GM21786 (cell line): ENCODE data around the gene LRMDA.

Source experiments
- ATAC-seq: cut with Tn5 transposase; IDR thresholded peaks from one replicate; pipeline ENCODE4 v1.9.1; 2021; ENCODE audit not compliant: unreplicated experiment

LRMDA gene

DNA sequence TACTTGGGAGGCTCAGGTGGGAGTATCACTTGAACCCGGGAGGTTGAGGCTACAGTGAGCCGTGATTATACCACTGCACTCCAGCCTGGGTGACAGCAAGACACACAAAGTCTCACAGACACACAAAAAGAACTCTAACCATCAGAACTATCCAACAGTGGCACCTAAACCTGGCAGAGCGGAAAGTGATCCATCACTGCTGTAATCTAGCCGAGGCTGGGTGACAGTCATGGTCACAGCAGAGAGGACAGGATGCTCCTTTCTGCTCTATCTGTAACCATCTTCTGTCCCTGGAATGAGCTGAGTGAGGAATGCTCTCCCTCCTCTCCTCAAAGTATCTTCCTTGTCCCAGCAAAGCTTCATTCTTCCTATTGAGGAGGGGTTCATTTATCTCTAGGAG is 656.6 kb downstream of the LRMDA start:
- no peak for ATAC-seq

DNA sequence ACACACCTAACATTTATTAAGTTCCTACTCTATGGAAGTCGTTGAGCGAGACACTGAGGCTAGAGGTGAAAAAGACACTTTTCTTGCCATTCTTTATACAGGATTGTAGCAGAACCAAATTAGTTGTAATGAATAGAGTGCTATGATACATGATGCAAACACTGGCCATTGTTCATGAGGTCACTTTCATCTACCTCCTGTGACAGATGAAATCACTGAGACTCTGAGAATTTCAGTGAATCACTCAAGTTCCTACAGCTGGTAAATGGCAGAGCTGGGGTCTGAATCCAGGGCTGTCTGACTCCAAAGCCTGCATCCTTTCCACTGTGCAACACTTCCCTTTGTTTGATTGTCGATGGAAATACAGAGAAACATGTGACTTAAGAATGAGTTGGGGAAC is 657.6 kb downstream of the LRMDA start:
- no peak for ATAC-seq

DNA sequence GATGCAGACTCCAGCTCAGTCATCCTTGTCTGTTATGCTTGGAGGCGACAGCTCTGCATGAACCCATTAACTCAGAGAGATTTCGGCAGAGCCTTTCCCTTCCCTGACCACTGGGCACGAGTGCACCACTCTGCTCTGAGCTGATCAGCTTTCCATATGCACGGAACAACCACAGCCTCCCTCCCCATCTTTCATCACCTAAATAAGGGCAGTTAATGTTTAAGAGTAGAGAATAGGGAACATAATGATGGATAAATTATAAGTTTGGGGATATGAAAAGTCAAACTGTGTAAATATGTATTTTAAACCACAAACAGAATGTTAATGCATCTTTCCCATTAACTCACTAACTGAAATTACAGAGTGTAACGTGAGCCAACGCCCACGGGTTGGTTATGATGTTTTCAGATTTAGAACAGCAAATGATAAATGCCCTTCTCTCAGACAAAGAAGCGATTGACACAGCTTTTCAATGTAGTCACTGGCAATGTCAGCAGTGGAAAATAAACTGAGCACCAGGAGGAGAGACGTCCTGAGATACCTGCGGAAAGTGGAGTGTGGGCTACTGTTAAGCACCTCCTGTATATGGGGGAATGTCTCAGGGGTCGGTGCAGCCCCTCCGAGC is 658.2 kb downstream of the LRMDA start:
- ATAC-seq: no peak

DNA sequence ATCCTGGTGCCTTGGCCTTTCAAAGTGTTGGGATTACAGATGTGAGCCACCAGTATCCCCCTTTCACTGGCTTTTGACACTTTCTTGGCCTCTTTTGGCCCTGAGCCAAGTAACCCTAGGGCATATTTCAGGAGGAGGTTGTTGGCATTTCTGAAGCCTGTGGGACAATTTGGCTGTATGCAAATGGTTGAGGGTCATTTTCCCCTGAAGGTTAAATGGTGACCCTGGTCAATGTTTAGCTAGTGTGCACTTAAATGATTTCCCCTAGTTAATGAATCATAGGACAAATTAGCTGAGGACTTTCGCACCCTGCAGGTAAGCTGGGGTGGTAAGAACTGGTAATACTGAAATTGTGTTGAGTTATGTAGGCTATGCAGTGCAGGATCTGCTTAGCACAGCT is 660.5 kb downstream of the LRMDA start:
- ATAC-seq: no peak

DNA sequence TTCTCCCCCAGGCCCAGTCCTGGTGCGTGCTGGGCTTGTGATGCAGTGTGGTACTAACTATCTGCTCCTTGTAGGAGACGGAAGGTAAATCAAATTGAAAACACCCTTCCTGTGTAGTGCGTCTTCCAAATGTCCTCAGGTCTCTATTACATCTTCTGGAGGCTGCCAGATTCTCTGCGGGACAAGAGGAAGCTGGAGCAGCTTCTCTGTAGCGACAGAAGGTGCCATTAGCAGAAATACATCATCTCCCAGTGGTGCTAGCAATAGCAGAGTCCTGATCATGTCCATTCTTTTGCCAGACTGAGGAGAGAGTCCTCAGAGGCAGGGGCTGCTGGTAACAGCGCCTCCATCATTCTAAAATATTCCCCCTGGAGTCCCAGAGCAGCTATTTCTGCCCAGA is 675.2 kb downstream of the LRMDA start:
- ATAC-seq: no peak

DNA sequence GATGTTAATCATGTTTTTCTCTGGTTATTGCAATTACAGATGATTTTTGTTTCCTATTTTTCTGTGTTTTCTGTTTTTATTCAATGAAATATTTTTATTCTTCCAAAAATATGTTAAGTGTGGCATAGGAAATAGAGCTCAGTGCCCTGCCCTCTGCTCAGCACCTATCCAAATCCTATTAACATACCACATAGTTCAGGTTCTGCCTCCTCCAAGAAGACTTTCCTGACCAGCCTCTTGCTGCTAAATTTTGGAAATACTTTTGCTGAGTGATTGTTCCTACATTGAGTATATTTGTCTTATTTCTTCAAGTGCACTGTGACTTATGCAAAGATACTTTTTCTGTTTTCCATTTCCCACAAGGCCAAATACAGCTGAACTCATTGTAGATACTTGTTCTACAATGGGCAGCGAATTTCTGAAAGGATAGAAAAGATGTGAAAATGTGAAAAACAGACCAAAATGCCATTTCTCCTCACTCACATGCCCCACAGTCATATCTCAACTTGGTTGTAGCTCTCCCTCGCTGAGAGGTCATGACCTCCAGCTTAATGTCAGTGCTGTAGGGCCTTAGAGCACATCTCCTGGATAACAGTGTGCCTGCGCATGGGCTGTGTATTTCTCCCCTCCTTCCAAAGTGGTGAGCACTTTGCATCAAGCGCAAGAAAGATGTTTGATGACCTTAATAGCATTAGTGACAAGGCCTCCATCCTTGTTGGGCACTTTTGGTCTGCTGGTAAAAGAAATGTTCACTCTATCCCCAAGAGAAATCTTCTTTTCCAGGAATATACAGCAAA is 677.3 kb downstream of the LRMDA start:
- no peak for ATAC-seq

DNA sequence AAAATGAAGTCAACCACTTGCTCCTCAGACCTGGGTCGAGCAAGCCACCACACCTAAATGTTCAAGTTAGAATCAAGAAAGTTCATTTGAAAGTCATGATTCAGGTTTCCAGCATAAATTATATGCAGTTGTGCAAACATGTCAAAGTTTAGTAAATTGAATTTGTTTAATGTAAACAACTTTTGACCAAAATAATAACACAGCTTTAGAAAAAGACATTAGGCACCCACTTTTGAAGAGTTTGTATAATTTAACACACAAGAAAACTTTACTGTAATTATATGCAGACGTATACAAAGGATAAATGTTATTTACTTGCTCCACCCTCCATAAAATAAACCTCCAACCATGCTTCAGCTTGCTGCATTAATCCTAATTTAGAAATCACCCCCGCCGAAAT is 680.0 kb downstream of the LRMDA start:
- no peak for ATAC-seq

DNA sequence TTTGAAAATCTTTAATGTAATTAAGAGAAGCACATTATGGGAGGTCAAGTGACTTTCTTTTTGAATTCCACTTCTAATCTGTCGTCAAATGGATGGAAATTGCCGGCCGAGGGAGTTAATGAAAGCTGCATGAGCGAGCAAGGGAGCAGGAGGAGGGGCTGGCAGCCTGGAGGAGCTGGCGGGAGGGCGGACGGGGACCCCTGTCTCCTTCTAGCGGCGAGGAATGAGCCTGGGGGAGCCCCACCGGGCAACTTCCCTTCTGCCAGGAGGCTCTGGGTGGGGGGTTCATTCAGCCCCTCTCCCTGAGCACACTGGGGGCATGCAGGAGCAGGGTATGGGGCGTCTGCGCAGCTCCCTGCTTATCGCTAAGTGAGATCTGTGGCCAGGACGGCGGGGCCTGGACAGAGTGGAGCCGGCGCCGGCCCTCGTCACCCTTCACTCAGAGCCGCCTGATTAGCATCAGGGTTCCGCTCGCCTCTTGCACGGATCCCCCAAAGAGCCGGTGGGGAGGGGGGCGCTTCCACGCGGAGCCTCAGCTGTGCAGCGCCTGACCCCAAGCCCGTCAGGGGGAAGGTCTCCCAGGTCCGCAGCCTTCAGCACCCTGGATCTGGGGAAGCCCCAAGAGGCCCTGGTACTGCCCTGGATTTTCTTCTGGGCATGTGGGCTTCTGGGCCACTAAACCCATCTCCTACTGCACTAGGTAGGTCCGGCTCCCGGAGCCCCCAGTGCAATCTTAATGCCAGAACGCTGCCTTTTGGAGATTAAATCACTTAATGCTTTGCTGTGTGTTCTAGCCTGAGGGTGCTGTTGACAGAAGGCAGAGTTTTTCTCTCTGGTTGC is 680.8 kb downstream of the LRMDA start:
- no peak for ATAC-seq

DNA sequence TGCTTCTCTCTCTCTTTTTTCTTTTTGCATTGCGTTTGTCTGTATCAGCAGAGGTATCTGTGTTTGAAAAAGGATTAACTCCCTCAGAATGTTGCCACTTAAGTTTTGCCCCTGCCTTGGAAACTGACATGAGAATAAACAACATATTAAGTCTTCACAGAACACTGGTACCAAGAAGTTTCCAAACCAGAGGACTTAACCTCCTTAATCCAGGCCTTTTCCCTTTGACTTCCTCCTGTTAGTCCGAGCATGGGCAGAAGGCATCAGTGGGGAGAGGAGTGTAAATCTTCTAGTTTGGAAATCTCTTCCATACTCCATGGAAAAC is 681.4 kb downstream of the LRMDA start:
- no peak for ATAC-seq

DNA sequence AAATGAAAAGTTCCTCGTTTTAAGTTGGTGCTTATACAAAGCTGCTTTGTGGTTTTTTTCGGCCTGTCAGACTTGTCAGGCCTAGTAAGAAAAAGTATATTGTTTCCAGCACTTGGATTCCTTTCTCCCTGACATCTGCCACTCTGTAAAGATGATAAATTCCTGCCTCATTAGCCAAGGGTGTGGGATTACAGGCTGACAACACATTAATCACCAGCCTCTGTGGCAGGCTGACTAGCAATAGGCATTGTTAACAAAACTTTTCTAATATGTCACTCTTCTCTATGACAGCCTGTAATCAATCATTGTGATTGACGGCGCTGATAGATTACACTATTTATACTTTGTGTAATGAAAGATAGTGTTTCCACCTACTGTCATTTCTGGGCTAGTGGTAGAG is 682.5 kb downstream of the LRMDA start:
- no peak for ATAC-seq

DNA sequence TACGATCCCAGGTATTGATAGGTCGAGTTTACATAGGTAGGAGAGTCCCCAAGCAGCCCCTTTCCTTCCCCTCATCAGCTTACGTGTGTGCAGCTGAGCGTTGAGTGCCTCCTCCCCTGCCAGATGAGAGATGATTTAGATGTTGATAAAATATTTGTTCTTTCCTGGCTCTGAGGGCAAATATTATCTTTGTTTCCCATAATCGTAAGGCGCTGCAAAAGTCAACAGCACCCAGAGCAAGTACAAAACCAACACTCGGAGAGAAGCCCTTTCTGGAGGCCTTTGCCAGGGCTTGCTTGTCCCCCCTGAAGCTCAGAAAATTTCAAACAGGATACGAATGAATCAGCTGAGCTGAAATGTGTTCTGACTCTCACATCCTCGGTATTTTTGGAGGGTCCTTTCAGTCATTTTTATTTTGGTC is 683.2 kb downstream of the LRMDA start:
- no peak for ATAC-seq

DNA sequence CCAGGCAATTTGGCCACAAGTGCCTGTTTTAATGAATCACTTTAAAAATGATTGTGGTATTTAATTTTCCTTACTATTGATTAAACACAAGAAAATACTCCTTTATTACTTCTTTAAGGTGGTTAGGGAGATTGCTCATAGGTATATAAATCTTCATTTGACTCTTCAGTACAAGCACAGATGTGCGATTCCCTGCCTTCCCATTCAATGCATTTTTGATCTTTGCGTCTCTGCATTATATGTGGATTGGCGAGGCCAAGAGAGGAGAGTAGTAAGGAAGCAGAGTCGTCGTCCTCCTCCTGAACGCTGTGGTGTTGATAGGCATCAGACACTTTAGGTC is 683.7 kb downstream of the LRMDA start:
- ATAC-seq: no peak

DNA sequence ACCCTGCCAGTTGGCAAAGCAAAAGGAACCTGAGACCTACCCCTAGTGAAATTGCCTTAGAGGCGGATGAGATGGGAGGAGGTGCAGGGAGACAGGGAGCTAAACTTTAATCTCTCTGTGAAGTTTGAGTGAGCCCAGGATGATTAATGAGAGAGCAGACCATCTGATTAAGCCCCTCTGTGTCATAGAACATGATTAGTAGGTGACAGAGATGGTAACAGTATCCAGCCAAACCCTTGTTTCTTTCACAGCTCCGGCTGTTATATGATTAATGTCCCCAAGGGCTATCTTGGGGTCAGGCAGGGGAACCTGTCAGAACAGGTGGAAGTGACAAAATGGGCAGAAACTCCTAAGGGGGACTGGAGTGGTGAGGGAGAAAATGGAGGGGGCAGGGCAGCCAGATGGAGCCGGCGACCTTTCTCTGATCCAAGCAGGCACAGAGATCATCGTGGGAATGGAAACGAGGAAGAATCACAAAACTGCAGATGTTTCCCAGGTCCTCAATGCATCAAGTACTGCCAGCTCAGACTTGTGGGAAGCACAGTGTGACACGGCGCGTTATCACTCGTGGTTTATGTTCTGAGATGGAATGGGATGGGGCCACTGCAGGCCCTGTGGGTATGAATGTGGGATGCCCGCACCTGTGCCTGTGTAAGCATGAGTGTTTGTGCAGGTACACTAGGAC is 684.2 kb downstream of the LRMDA start:
- ATAC-seq: no peak

DNA sequence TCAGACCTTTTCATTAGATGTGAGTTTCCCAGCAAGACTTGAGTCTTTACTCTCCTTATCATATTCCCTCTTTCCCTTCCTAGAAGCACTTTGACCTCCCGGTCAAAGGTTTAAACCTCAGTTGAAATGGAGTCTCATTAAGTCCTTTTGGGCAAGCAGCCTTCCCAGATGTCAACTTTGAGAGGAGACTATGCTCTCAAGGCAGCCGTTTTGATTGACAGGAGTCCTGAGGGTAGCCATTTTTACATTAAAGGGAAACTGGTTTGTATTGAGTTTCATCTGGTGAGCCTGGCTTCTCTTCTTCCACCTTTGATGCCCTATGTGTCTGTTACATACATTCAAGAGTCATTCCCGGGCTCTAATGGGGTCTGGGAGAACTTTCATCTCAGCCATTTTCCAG is 685.1 kb downstream of the LRMDA start:
- ATAC-seq: no peak

DNA sequence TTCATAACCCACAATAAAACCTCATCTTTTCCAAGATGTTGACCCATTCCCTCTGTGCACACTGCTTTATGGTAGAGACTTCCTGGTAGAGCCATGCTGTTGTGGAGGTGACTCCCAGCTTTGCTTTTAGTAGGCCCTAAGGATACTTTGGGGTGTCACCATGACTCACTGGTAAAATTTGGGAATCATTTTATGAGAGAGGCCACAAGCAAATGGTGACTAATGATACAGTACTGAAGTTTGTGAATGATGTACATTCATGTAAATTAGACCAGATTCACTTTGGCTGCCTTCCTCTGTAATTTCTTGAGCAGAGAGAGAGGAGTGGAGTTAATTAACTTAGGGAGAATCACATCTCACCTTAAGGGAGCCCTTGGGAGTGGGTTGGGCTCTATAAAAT is 686.5 kb downstream of the LRMDA start:
- ATAC-seq: no peak

DNA sequence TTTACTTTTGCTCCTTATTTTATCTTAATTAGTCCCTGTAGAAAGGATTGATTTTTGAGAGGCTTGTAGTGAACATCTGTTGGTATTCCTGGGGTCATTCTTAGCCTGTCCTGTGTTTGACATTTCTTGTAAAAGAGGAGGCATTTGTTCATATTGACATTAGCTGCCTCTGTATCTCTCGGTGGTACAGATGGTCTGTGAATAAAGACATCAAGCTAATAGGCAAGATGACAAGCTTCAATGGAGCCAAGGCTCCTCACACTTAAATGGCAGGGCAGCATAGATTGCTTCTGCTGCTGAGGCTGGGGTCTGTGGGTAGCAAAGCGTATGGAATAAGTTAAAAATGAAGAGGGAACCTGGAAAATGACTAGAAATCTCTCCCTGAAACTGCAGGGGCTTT is 687.6 kb downstream of the LRMDA start:
- ATAC-seq: no peak

DNA sequence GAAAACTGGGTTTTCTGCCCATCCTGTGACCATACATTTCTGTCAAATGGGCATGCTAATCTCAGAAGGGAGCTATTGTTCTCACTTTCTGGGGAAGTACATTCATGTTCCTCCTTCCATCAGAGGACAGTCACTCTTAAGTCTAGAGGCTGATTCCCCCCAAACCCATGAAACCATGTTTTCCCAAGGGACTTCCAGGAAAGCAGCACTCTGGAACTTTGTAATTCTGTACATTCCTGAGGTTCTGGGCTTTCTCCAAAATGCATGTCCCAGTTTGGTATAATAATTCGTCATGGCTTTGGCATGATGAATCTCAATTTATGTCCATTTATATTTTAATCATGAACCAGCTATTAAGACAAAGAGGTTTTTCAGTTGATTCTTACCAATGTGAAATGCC is 688.1 kb downstream of the LRMDA start:
- no peak for ATAC-seq

DNA sequence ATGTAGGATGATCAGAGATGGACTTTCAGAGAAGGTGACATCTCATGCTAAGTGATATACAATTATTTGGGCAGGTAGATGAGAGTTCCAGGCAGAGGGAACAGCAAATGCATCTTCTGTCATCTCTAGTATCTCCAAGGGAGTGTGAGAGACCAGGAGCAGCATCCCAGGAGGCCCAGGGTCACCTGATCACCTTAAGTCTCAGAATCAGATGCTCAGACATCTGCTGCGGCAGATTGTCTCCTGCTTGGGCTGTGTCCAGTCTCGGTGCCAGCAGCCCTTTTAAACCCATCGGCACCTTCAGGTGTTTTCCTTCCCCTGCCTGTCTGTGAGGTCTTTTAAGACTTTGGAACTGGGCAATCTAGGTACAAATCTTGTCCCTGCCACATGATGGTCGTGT is 690.6 kb downstream of the LRMDA start:
- ATAC-seq: no peak

DNA sequence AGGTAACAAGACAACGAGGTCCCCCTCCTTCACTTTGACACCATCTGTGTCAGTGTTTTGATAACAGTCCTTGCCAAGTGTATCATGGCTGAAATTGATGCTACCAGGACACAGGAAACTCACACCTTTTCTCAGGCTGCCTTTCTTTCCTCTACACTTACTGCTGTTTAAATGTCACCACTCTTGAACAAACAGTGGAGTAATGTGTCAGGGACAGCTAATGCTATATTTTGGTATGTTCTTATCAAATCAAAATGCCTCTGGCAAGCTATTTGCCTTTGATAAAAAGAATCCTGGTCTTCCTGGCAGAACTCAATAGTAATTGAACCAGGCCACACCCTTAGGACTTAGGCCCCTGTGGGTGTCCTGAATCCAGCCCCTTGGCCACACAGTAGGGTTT is 692.9 kb downstream of the LRMDA start:
- no peak for ATAC-seq

DNA sequence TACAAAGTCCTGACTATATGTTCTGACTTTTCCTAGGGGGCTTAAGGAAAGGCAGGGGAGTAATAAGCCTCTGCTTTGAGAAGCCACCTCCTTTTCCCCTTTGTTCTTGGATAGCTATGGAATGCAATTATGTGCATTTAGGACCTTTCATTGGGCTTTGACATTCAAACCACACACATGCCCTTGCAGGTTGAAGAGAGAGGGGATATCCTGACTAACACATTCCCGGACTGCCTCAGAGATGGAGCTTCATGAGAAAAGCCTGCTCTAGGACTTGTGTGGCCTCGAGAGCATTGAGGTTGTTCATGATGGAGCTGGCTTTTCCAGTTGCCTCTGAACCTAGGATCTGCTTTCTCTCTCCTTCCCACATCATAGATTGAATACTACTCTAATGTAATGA is 694.5 kb downstream of the LRMDA start:
- ATAC-seq: no peak

DNA sequence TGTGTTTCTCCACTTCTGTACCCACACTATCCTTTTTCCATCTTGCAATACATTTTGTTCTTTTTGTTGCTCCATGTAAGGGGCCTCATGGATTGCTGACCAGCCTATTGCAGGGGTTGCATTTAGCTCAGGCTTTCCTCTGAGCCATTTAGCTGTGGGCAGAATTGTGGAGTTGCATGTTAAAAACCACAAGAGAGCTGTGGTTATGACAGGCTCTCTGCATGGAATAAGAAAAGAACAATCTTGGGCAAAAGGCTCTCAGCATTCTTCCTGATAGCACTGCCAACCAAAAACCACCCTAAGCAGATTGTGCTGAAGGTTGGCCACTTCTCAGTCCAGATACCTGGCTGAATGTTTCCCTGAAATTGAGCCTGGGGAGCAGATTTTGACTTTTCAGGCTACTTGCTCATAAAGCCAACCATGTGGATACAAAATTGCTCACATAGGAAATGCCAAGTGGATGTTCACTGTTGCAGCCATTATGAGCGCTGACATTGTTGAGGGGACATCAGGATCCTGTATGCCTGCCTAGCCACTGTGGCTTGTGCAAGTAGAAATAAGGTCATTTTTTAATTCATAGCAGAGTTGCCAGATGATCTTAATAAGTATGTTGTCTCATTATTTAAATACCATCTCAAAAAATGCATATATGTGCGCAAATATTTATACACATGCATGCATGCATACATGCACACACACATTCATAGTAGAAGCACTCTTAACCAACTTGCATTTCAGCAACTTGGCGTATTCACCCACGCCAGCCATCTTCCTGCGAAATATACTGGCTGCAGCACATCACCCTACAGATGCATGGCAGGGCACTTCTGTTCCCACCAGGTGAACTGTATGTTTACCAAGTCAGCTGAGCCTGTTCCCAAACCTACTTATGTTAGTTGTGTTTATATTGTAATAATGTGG is 695.4 kb downstream of the LRMDA start:
- no peak for ATAC-seq
